ENCODE measurements around the gene ATP6V1B1. TPM values are rescaled to one million over a fixed set of nuclear protein-coding genes. Genes with fewer than 3 reads are reported as not detected.

ATP6V1B1 gene
- total and polyA plus RNA-seq, 10 of the 15 experiments (the other 5 are each of a cell fraction or from before 2014, with no cell fraction given): not detected

- Histone ChIP-seq H3K9me3 (replicated peaks; ENCODE audit: control insufficient read depth, insufficient read depth, low read length) (no peaks in the 10 kb centered on the region), H4K20me1 (ENCODE audit: control insufficient read depth, insufficient read depth) (no peaks in the 10 kb centered on the region), H2AFZ (ENCODE audit: control insufficient read depth, low read depth, low read length) (no peak overlapping the region), H3K9ac (ENCODE audit: control insufficient read depth, insufficient read depth, low read length) (no peak overlapping the region), H3K27ac (ENCODE audit: control insufficient read depth, insufficient read depth) (no peak overlapping the region), H3K79me2 (ENCODE audit: control insufficient read depth, insufficient read depth, low read length) (no peaks in the 10 kb centered on the region), H3K4me2 (ENCODE audit: control insufficient read depth, insufficient read depth) (no peak overlapping the region), H3K4me3 (no peak overlapping the region), H3K36me3 (ENCODE audit: control insufficient read depth in 2 of 2, insufficient read depth in 2 of 2, low read length in 1 of 2) (no peaks in the 10 kb centered on the region), H3K4me1 (ENCODE audit: control insufficient read depth, insufficient read depth, low read length) (no peaks in the 10 kb centered on the region), H3K27me3 (replicated peaks in 1 of 2; ENCODE audit: control insufficient read depth in 2 of 2, insufficient read depth in 2 of 2, low read length in 1 of 2) (peaks cover 0 to 3% of the 10 kb centered on the region in 2 experiments; a peak in 1 of 4 replicates)
- intact Hi-C loops (cut with micrococcal nuclease; ENCODE audit: unreplicated experiment) (no loop called here), in situ Hi-C loops (cut with MboI) (no loop called here)
- RAD21 ChIA-PET (ENCODE audit: unreplicated experiment): no interaction called here
- FAIRE-seq (no peak), ATAC-seq (no peak), DNase-seq (ENCODE audit: low read depth, low spot score) (no peak)
- TF ChIP-seq SMAD5 (IDR thresholded peaks at IDR 0.05; ENCODE audit: low read depth) (no peak), SREBF2 (IDR thresholded peaks at IDR 0.05; ENCODE audit: low read length) (no peak), CHD2 (IDR thresholded peaks at IDR 0.05; ENCODE audit: borderline replicate concordance, low read depth, low read length) (no peak), MLLT1 (IDR thresholded peaks at IDR 0.05) (no peak), POLR2AphosphoS2 (IDR thresholded peaks at IDR 0.05; ENCODE audit: low read depth, low read length) (no peak), FOS (IDR thresholded peaks at IDR 0.05; ENCODE audit: borderline replicate concordance, extremely low read depth, insufficient read length) (no peak), KAT2A (conservative IDR thresholded peaks at IDR 0.05; ENCODE audit: control insufficient read depth, low read depth, low read length) (no peak), RAD21 (IDR thresholded peaks at IDR 0.05; ENCODE audit: insufficient read depth, low read depth, low read length) (no peak), MYB (IDR thresholded peaks at IDR 0.05; ENCODE audit: borderline replicate concordance, low read depth, low read length) (no peak)
- SMC1A ChIA-PET (ENCODE audit: uncharacterized antibody, unreplicated experiment): no interaction called here
- CTCF ChIA-PET: interaction anchor here (1.1 to 6.7 kb wide), 6 partner anchors 11 to 91 kb away, joined by 3 to 72 read pairs (median 4); partner anchors contain the start of gene ANKRD53
- POLR2A ChIA-PET: no interaction called here
- no TSS peak for BruUV-seq (replicated peaks)
- WGBS (ENCODE audit: insufficient coverage, insufficient replicate concordance, low lambda C conversion rate, missing lambda C conversion rate): 51% methylated on average over 14 of the region's 14 CpGs
These were observed 25.3 kb downstream of the ATP6V1B1 start for GRCh38 chr2:70960833-70961647.

All from GM12878 (cell line).